ENCODE measurements around the gene RTP4.

Gene RTP4

DNA sequence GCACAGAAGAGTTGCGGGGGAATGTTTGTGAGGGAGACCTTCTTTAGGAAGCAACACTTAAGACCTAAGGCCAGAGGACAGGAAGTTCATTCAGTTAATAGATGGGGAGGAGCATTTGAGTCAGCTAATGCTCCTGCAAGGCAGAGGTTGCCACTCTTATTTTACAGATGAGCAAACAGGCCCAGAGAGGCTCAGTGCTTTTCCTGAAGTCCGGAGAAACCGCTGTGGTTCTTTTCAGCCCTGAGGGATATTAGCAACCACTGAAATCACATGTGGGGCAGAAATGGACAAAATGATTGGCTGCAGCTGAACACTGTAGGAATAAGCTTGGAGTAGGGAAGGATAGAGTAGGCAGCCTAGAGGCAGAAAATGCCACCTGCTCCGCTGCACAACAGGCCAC is 33.3 kb upstream of the RTP4 start:
- TF ChIP-seq, protein P1, sequence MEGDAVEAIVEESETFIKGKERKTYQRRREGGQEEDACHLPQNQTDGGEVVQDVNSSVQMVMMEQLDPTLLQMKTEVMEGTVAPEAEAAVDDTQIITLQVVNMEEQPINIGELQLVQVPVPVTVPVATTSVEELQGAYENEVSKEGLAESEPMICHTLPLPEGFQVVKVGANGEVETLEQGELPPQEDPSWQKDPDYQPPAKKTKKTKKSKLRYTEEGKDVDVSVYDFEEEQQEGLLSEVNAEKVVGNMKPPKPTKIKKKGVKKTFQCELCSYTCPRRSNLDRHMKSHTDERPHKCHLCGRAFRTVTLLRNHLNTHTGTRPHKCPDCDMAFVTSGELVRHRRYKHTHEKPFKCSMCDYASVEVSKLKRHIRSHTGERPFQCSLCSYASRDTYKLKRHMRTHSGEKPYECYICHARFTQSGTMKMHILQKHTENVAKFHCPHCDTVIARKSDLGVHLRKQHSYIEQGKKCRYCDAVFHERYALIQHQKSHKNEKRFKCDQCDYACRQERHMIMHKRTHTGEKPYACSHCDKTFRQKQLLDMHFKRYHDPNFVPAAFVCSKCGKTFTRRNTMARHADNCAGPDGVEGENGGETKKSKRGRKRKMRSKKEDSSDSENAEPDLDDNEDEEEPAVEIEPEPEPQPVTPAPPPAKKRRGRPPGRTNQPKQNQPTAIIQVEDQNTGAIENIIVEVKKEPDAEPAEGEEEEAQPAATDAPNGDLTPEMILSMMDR (IDR thresholded peaks at IDR 0.05; ENCODE audit: poor library complexity, severe bottlenecking), result no peak
- Histone ChIP-seq H3K27me3 (ENCODE audit: insufficient read depth, poor library complexity, severe bottlenecking) (peaks cover 3% of the 10 kb centered on the region), H3K36me3 (ENCODE audit: low read depth) (no peaks in the 10 kb centered on the region), H3K4me1 (ENCODE audit: insufficient read depth, poor library complexity, severe bottlenecking) (no peaks in the 10 kb centered on the region), H3K4me3 (ENCODE audit: severe bottlenecking) (no peak overlapping the region), H3K9me3 (ENCODE audit: severe bottlenecking) (no peaks in the 10 kb centered on the region), H3K27ac (ENCODE audit: poor library complexity, severe bottlenecking) (no peak overlapping the region)
- DNase-seq (ENCODE audit: low spot score) (no peak), ATAC-seq (ENCODE audit: low read depth) (no peak)

GRCh38 chr3:187336322-187336721 is 31.9 kb upstream of the RTP4 start:
- DNase-seq (ENCODE audit: low spot score), result no peak
- Histone ChIP-seq H3K4me1 (ENCODE audit: insufficient read depth, poor library complexity, severe bottlenecking) (no peaks in the 10 kb centered on the region), H3K4me3 (ENCODE audit: severe bottlenecking) (no peak overlapping the region), H3K27me3 (ENCODE audit: insufficient read depth, poor library complexity, severe bottlenecking) (no peaks in the 10 kb centered on the region), H3K9me3 (ENCODE audit: severe bottlenecking) (no peaks in the 10 kb centered on the region), H3K27ac (ENCODE audit: poor library complexity, severe bottlenecking) (no peak overlapping the region), H3K36me3 (ENCODE audit: low read depth) (no peaks in the 10 kb centered on the region)
- ATAC-seq (ENCODE audit: low read depth), result no peak
- TF ChIP-seq, protein P1 (IDR thresholded peaks at IDR 0.05; ENCODE audit: poor library complexity, severe bottlenecking), result no peak

DNA sequence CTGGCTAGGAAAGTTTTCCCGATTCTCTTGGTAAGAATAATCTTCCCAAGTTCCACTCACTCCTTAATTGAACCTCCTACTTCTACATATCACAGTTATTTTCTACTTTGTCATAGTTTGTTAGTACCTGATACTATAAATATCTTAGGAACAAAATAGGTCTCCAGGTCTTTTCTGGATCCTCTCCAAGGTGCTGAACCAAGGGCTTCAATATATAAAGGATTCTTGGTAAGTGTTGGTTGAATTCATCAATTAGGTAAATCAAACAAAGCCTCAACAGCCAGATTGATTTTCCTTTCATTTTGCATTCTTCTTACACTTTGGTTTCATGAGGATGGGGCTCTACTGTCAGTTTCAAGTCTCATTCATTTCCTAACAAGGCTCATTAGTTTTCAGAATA is 27.6 kb upstream of the RTP4 start:
- peaks cover 8% of the 10 kb centered on the region for H3K27me3 ChIP-seq (ENCODE audit: insufficient read depth, poor library complexity, severe bottlenecking)
- DNase-seq (ENCODE audit: low spot score), result no peak
- no peaks in the 10 kb centered on the region for H3K36me3 ChIP-seq (ENCODE audit: low read depth)
- no peak overlapping the region for H3K4me3 ChIP-seq (ENCODE audit: severe bottlenecking)
- no peak overlapping the region for H3K27ac ChIP-seq (ENCODE audit: poor library complexity, severe bottlenecking)
- TF ChIP-seq, protein P1 (IDR thresholded peaks at IDR 0.05; ENCODE audit: poor library complexity, severe bottlenecking), result no peak
- H3K9me3 ChIP-seq (ENCODE audit: severe bottlenecking), result no peaks in the 10 kb centered on the region
- no peaks in the 10 kb centered on the region for H3K4me1 ChIP-seq (ENCODE audit: insufficient read depth, poor library complexity, severe bottlenecking)
- ATAC-seq (ENCODE audit: low read depth), result no peak

- TF ChIP-seq, protein P1 (IDR thresholded peaks at IDR 0.05; ENCODE audit: poor library complexity, severe bottlenecking), result no peak
- Histone ChIP-seq H3K9me3 (ENCODE audit: severe bottlenecking) (no peaks in the 10 kb centered on the region), H3K4me3 (ENCODE audit: severe bottlenecking) (no peak overlapping the region), H3K36me3 (ENCODE audit: low read depth) (no peaks in the 10 kb centered on the region), H3K4me1 (ENCODE audit: insufficient read depth, poor library complexity, severe bottlenecking) (no peaks in the 10 kb centered on the region), H3K27me3 (ENCODE audit: insufficient read depth, poor library complexity, severe bottlenecking) (peaks cover 8% of the 10 kb centered on the region), H3K27ac (ENCODE audit: poor library complexity, severe bottlenecking) (no peak overlapping the region)
- no peak for DNase-seq (ENCODE audit: low spot score)
- no peak for ATAC-seq (ENCODE audit: low read depth)
Measured at GRCh38 chr3:187342255-187342654, 25.9 kb upstream of the RTP4 start.

DNA sequence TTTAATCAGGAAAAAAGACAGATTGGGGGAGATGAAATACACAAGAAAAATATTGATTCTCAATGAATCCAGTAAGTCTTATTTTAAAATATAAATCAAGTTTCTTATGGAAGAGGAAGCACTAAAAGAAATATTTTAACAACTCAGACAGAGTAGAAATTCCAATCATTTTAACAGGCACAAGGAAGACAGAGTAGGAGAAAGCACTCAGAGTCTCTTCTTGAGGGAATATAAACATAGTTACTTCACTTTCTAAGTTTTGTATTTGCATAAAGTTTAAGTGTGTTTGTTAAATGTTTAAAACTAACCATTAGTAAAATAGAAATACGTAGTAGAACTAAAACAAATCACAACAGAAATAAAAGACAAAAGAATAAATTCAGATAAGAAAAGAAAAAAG is 24.5 kb upstream of the RTP4 start:
- no peaks in the 10 kb centered on the region for H3K4me1 ChIP-seq (ENCODE audit: insufficient read depth, poor library complexity, severe bottlenecking)
- H3K9me3 ChIP-seq (ENCODE audit: severe bottlenecking), result no peaks in the 10 kb centered on the region
- DNase-seq (ENCODE audit: low spot score) (no peak), ATAC-seq (ENCODE audit: low read depth) (no peak)
- H3K27me3 ChIP-seq (ENCODE audit: insufficient read depth, poor library complexity, severe bottlenecking), result peaks cover 8% of the 10 kb centered on the region
- H3K36me3 ChIP-seq (ENCODE audit: low read depth), result no peaks in the 10 kb centered on the region
- TF ChIP-seq, protein P1 (IDR thresholded peaks at IDR 0.05; ENCODE audit: poor library complexity, severe bottlenecking), result no peak
- no peak overlapping the region for H3K27ac ChIP-seq (ENCODE audit: poor library complexity, severe bottlenecking)
- H3K4me3 ChIP-seq (ENCODE audit: severe bottlenecking), result no peak overlapping the region
